Neural cell (in vitro differentiated cells): ENCODE measurements around the gene TLL1. TPM values are rescaled to one million over a fixed set of nuclear protein-coding genes. Genes with fewer than 3 reads are reported as not detected.

Experiments used
- H2AFZ ChIP-seq: fragments of 200-600, 300-800 bp; sonication (generic), shearing (Covaris generic); 2 replicates; pipeline ENCODE4 v1.6.0; 2014; ENCODE audit warnings: low read depth, mild to moderate bottlenecking, antibody characterized with exemption, low read length, moderate library complexity
- H3F3A ChIP-seq: fragments of 200-600 bp; shearing (Covaris generic); 2 replicates; pipeline ENCODE4 v1.6.1; 2016; ENCODE audit warnings: mild to moderate bottlenecking, moderate library complexity, mixed read lengths, antibody characterized with exemption, low read length; ENCODE audit not compliant: insufficient read depth, poor library complexity, severe bottlenecking
- H3K27ac ChIP-seq: fragments of 200-600, 300-800 bp; sonication (generic), shearing (Covaris generic); 2 replicates; pipeline ENCODE4 v1.5.1; 2014; ENCODE audit warnings: mild to moderate bottlenecking, low read length, moderate library complexity
- H3K27me3 ChIP-seq: fragments of 300-800, 200-600 bp; sonication (generic), shearing (Covaris generic); 2 replicates; pipeline ENCODE4 v1.6.0; 2014; ENCODE audit warnings: mild to moderate bottlenecking, low read depth, low read length, moderate library complexity; ENCODE audit not compliant: insufficient read depth
- H3K36me3 ChIP-seq: fragments of 300-800, 200-600 bp; sonication (generic), shearing (Covaris generic); 2 replicates; pipeline ENCODE4 v1.5.1; 2014; ENCODE audit warnings: mild to moderate bottlenecking, antibody characterized with exemption, low read length, moderate library complexity; ENCODE audit not compliant: insufficient read depth
- H3K4me2 ChIP-seq: fragments of 300-800, 200-600 bp; sonication (generic), shearing (Covaris generic); 2 replicates; pipeline ENCODE4 v1.6.0; 2014; ENCODE audit warnings: mild to moderate bottlenecking, low read length
- H3K4me3 ChIP-seq: fragments of 300-800, 200-600 bp; sonication (generic), shearing (Covaris generic); 2 replicates; pipeline ENCODE4 v1.5.1; 2014; ENCODE audit warnings: mild to moderate bottlenecking, low read length, moderate library complexity
- H3K79me2 ChIP-seq: fragments of 200-600 bp; shearing (Covaris generic); replicated peaks from 2 replicates; pipeline ENCODE4 v1.6.0; 2014; ENCODE audit warnings: mild to moderate bottlenecking, low read length, moderate library complexity; ENCODE audit not compliant: insufficient read depth
- H3K9ac ChIP-seq: fragments of 300-800, 200-600 bp; sonication (generic), shearing (Covaris generic); 2 replicates; pipeline ENCODE4 v1.6.1; 2016; ENCODE audit warnings: mild to moderate bottlenecking, low read length, mixed read lengths
- H3K9me2 ChIP-seq: fragments of 200-600 bp; shearing (Covaris generic); 2 replicates; pipeline ENCODE4 v1.6.1; 2016; ENCODE audit warnings: mild to moderate bottlenecking, low read length, mixed read lengths; ENCODE audit not compliant: insufficient read depth
- H3K9me3 ChIP-seq: fragments of 200-600, 300-800 bp; sonication (generic), shearing (Covaris generic); 2 replicates; pipeline ENCODE4 v1.6.1; 2016; ENCODE audit warnings: mild to moderate bottlenecking, mixed run types, low read length, moderate library complexity, mixed read lengths
- H4K20me1 ChIP-seq: fragments of 200-600 bp; shearing (Covaris generic); 2 replicates; pipeline ENCODE4 v1.6.1; 2016; ENCODE audit warnings: mild to moderate bottlenecking, mixed run types; ENCODE audit not compliant: insufficient read depth
- EP300 ChIP-seq: fragments of 450-650 bp; conservative IDR thresholded peaks from 2 replicates; pipeline ENCODE4 v1.6.1; 2014; ENCODE audit warnings: antibody characterized with exemption, mild to moderate bottlenecking, moderate library complexity; ENCODE audit not compliant: poor library complexity, severe bottlenecking
- EZH2 ChIP-seq: fragments of 200-600, 300-800 bp; shearing (Covaris generic), sonication (generic); IDR thresholded peaks from 2 replicates; pipeline ENCODE4 v1.6.1; 2014; ENCODE audit warnings: antibody characterized with exemption, low read length, borderline replicate concordance, mild to moderate bottlenecking; ENCODE audit not compliant: insufficient read depth, poor library complexity, severe bottlenecking
- MXI1 ChIP-seq: fragments of 450-650 bp; conservative IDR thresholded peaks from 2 replicates; pipeline ENCODE4 v1.6.1; 2014; ENCODE audit warnings: antibody characterized with exemption, mild to moderate bottlenecking; ENCODE audit not compliant: poor library complexity, severe bottlenecking
- POLR2AphosphoS5 ChIP-seq: IDR thresholded peaks from 2 replicates; pipeline ENCODE4 v1.6.1; 2012
- RAD21 ChIP-seq: fragments of 450-650 bp; conservative IDR thresholded peaks from 2 replicates; pipeline ENCODE4 v1.6.1; 2014; ENCODE audit warnings: antibody characterized with exemption, mild to moderate bottlenecking, moderate library complexity
- SMC3 ChIP-seq: fragments of 450-650 bp; conservative IDR thresholded peaks from 2 replicates; pipeline ENCODE4 v1.6.1; 2014; ENCODE audit warnings: antibody characterized with exemption, mild to moderate bottlenecking, moderate library complexity; ENCODE audit not compliant: poor library complexity
- TAF1 ChIP-seq: IDR thresholded peaks from 2 replicates; pipeline ENCODE4 v1.6.1; 2012; ENCODE audit warnings: low read depth
- polyA plus RNA-seq: library from polyadenylated mRNA; depleted of rRNA; stranded (reverse); fragments of >200 nt; gene quantifications from 2 replicates; pipeline ENCODE4 v1.2.3, GENCODE V29; 2014
- TF ChIP-seq, protein P1 (sequence below): IDR thresholded peaks from 2 replicates; pipeline ENCODE4 v1.6.1; 2012; ENCODE audit warnings: borderline replicate concordance
- TF ChIP-seq, protein P2 (sequence below): fragments of 450-650 bp; IDR thresholded peaks from 2 replicates; pipeline ENCODE4 v1.5.1; 2014; ENCODE audit warnings: antibody characterized with exemption, mild to moderate bottlenecking, moderate library complexity; ENCODE audit not compliant: poor library complexity, severe bottlenecking

The TLL1 gene
- polyA plus RNA-seq, 1 donor from 2014 or later = not detected

DNA sequence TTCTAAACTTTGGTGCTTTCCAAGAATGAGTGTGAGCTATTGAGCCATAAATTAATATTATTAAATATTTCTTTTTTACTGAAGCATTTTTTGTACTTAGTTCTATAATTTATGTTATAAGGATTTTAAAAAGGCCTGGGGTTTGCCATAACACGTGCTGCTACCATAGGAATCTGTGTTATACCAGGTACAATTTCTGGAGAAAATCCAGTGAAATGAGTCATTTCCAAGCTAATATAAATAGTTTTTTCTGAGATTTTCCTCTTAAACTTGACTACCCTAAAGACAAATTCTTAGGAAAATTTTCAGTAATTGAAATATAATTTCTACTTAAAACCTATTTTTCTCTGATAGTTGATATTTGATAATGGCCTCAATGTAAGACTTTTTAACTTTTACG lies 130.8 kb downstream of the TLL1 start:
- H3K4me3 ChIP-seq = no peak overlapping the region
- H3K36me3 ChIP-seq = no peaks in the 10 kb centered on the region
- no peaks in the 10 kb centered on the region for H3F3A ChIP-seq
- H3K9ac ChIP-seq = no peak overlapping the region
- no peak for TF ChIP-seq TAF1
- TF ChIP-seq EZH2 = no peak
- no peak for TF ChIP-seq RAD21
- TF ChIP-seq, protein P1, sequence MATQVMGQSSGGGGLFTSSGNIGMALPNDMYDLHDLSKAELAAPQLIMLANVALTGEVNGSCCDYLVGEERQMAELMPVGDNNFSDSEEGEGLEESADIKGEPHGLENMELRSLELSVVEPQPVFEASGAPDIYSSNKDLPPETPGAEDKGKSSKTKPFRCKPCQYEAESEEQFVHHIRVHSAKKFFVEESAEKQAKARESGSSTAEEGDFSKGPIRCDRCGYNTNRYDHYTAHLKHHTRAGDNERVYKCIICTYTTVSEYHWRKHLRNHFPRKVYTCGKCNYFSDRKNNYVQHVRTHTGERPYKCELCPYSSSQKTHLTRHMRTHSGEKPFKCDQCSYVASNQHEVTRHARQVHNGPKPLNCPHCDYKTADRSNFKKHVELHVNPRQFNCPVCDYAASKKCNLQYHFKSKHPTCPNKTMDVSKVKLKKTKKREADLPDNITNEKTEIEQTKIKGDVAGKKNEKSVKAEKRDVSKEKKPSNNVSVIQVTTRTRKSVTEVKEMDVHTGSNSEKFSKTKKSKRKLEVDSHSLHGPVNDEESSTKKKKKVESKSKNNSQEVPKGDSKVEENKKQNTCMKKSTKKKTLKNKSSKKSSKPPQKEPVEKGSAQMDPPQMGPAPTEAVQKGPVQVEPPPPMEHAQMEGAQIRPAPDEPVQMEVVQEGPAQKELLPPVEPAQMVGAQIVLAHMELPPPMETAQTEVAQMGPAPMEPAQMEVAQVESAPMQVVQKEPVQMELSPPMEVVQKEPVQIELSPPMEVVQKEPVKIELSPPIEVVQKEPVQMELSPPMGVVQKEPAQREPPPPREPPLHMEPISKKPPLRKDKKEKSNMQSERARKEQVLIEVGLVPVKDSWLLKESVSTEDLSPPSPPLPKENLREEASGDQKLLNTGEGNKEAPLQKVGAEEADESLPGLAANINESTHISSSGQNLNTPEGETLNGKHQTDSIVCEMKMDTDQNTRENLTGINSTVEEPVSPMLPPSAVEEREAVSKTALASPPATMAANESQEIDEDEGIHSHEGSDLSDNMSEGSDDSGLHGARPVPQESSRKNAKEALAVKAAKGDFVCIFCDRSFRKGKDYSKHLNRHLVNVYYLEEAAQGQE = no peak
- TF ChIP-seq MXI1 = no peak
- TF ChIP-seq POLR2AphosphoS5 = no peak
- TF ChIP-seq EP300 = no peak
- TF ChIP-seq SMC3 = no peak
- TF ChIP-seq, protein P2, sequence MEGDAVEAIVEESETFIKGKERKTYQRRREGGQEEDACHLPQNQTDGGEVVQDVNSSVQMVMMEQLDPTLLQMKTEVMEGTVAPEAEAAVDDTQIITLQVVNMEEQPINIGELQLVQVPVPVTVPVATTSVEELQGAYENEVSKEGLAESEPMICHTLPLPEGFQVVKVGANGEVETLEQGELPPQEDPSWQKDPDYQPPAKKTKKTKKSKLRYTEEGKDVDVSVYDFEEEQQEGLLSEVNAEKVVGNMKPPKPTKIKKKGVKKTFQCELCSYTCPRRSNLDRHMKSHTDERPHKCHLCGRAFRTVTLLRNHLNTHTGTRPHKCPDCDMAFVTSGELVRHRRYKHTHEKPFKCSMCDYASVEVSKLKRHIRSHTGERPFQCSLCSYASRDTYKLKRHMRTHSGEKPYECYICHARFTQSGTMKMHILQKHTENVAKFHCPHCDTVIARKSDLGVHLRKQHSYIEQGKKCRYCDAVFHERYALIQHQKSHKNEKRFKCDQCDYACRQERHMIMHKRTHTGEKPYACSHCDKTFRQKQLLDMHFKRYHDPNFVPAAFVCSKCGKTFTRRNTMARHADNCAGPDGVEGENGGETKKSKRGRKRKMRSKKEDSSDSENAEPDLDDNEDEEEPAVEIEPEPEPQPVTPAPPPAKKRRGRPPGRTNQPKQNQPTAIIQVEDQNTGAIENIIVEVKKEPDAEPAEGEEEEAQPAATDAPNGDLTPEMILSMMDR = no peak
- no peaks in the 10 kb centered on the region for H3K9me2 ChIP-seq
- H2AFZ ChIP-seq = no peak overlapping the region
- no peak overlapping the region for H3K4me2 ChIP-seq
- no peaks in the 10 kb centered on the region for H3K79me2 ChIP-seq
- no peak overlapping the region for H3K27ac ChIP-seq
- no peaks in the 10 kb centered on the region for H3K27me3 ChIP-seq
- H4K20me1 ChIP-seq = no peaks in the 10 kb centered on the region
- no peaks in the 10 kb centered on the region for H3K9me3 ChIP-seq

DNA sequence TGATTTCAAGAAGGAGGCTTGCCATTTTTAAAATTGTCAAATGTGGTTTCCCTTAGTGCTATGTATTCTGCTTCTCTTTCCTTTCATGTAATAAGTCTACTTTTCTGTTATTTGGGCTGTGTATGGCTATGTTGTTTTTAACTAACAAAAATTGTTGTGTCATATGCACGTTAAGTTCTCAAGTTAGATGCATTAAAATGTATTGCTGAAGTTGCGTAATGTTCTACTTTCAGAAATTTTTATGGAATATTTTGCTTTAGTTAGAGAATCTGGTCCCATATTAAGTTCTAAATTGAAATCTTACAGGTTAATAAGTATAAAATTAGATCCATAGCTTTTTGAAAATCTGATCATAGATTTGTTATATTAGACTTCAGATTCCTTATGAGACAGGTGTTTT lies 133.2 kb downstream of the TLL1 start:
- H3K9me2 ChIP-seq = no peaks in the 10 kb centered on the region

More for the DNA sequence above, 133.2 kb downstream of the TLL1 start:
- Histone ChIP-seq H3K27me3 (no peaks in the 10 kb centered on the region), H3K4me2 (no peak overlapping the region), H3K79me2 (no peaks in the 10 kb centered on the region), H3K9me3 (no peaks in the 10 kb centered on the region), H3K4me3 (no peak overlapping the region), H3K36me3 (no peaks in the 10 kb centered on the region), H3F3A (no peaks in the 10 kb centered on the region), H4K20me1 (no peaks in the 10 kb centered on the region), H3K9ac (no peak overlapping the region), H2AFZ (no peak overlapping the region), H3K27ac (no peak overlapping the region)
- TF ChIP-seq SMC3 = no peak
- TF ChIP-seq MXI1 = no peak
- no peak for TF ChIP-seq TAF1
- TF ChIP-seq, protein P1 = no peak
- no peak for TF ChIP-seq RAD21
- no peak for TF ChIP-seq EP300
- TF ChIP-seq EZH2 = no peak
- TF ChIP-seq POLR2AphosphoS5 = no peak
- TF ChIP-seq, protein P2 = no peak
